K562 (cell line): ENCODE measurements around the gene TBC1D10A. TPM values are rescaled to one million over a fixed set of nuclear protein-coding genes. Genes with fewer than 3 reads are reported as not detected.

Experiments used
- FOXJ2 ChIP-seq: fragments of 200-800 bp; sonication (Bioruptor generic); IDR thresholded peaks from 2 replicates; pipeline ENCODE4 v1.6.1; 2016; ENCODE audit warnings: missing genetic modification characterization, missing compliant biosample characterization
- HLTF ChIP-seq: fragments of 450-650 bp; IDR thresholded peaks from 2 replicates; pipeline ENCODE4 v1.6.1; 2016
- KLF10 ChIP-seq: fragments of 250-450 bp; sonication (Bioruptor Pico); IDR thresholded peaks from 2 replicates; pipeline ENCODE4 v1.6.1; 2021; ENCODE audit warnings: matching md5 sums
- NR2C1 ChIP-seq, 2 experiments: fragments of 450-650 bp; IDR thresholded peaks; 2 replicates each; pipeline ENCODE4 v1.6.1; 2017; ENCODE audit warnings: mild to moderate bottlenecking in 2 of 2, antibody characterized with exemption in 1 of 2, inconsistent platforms in 1 of 2, missing compliant biosample characterization in 1 of 2, missing genetic modification characterization in 1 of 2
- PTRF ChIP-seq: fragments of 450-650 bp; IDR thresholded peaks from 2 replicates; pipeline ENCODE4 v1.6.1; 2016; ENCODE audit warnings: mild to moderate bottlenecking, missing genetic modification characterization, missing compliant biosample characterization
- RCOR1 ChIP-seq, 2 experiments: IDR thresholded peaks; 2 replicates each; pipeline ENCODE4 v1.6.1; 2012; ENCODE audit warnings: low read depth in 2 of 2, low read length in 2 of 2, borderline replicate concordance in 1 of 2, improper control_type of control experiment in 1 of 2
- REST ChIP-seq, 2 experiments: fragments of 450-650 bp; formaldehyde crosslinking in 1 of 2; IDR thresholded peaks; 2 replicates each; pipeline versions ENCODE4 v1.4.0 to v1.6.1; 2014 to 2020; ENCODE audit warnings: mild to moderate bottlenecking in 2 of 2, borderline replicate concordance in 1 of 2, low read depth in 1 of 2
- SIN3B ChIP-seq: fragments of 450-650 bp; IDR thresholded peaks from 2 replicates; pipeline ENCODE4 v1.6.1; 2017; ENCODE audit warnings: low read depth, mild to moderate bottlenecking, moderate library complexity
- SIX5 ChIP-seq, 2 experiments: IDR thresholded peaks; 2 replicates each; pipeline ENCODE4 v1.6.1; 2011; ENCODE audit warnings: low read length in 2 of 2, borderline replicate concordance in 1 of 2, low read depth in 1 of 2, mild to moderate bottlenecking in 1 of 2, moderate library complexity in 1 of 2; ENCODE audit not compliant: insufficient read depth in 1 of 2
- SRSF7 ChIP-seq: fragments of 200-400 bp; formaldehyde crosslinking; optimal IDR thresholded peaks from 2 replicates; pipeline ENCODE3; 2017; ENCODE audit warnings: mild to moderate bottlenecking, low read depth, low read length
- TFAP4 ChIP-seq: sonication (generic); formaldehyde crosslinking; IDR thresholded peaks from 2 replicates; pipeline ENCODE4 v1.8.0; 2022; ENCODE audit warnings: missing genetic modification reagents, mild to moderate bottlenecking, moderate library complexity, borderline replicate concordance
- ZBTB34 ChIP-seq: fragments of 250-450 bp; sonication (Bioruptor Pico); IDR thresholded peaks from 2 replicates; pipeline ENCODE4 v1.8.0; 2021; ENCODE audit warnings: mild to moderate bottlenecking, moderate library complexity
- polyA plus RNA-seq, 8 experiments: library from polyadenylated mRNA; depleted of rRNA in 4 of 8; stranded (reverse) in 5 of 8; unstranded in 3 of 8; fragments of >200 nt; fragmentation: Nextera tagmentation in 2 of 8; fragmentation: Illumina TruSeq in 1 of 8; extraction: Ambion mirVana in 2 of 8; extraction: Trizol in 1 of 8; gene quantifications; 2 replicates each; pipeline versions ENCODE4 v1.2.1 to v1.2.3, GENCODE V29; 2011 to 2014; ENCODE audit warnings: inconsistent platforms in 1 of 8, missing spikeins in 1 of 8
- total RNA-seq, 7 experiments: library from RNA; depleted of rRNA in 6 of 7; stranded (reverse); fragments of >200 nt in 6 of 7; fragmentation: Illumina TruSeq in 2 of 7; extraction: Trizol in 2 of 7; gene quantifications; 2 replicates each; pipeline versions ENCODE4 v1.2.1 to v1.2.3, GENCODE V29; 2011 to 2021; ENCODE audit warnings: low replicate concordance in 1 of 7
- TF ChIP-seq, protein P1 (sequence below): conservative IDR thresholded peaks from 2 replicates; pipeline ENCODE4 v1.6.1; 2011; ENCODE audit warnings: low read depth, mild to moderate bottlenecking, low read length; ENCODE audit not compliant: control insufficient read depth

The TBC1D10A gene
- total and polyA plus RNA-seq, 9 of the 15 experiments (the other 6 are each of a cell fraction or from before 2014, with no cell fraction given), result 0.13 to 10.4 (median 4.6) TPM

DNA sequence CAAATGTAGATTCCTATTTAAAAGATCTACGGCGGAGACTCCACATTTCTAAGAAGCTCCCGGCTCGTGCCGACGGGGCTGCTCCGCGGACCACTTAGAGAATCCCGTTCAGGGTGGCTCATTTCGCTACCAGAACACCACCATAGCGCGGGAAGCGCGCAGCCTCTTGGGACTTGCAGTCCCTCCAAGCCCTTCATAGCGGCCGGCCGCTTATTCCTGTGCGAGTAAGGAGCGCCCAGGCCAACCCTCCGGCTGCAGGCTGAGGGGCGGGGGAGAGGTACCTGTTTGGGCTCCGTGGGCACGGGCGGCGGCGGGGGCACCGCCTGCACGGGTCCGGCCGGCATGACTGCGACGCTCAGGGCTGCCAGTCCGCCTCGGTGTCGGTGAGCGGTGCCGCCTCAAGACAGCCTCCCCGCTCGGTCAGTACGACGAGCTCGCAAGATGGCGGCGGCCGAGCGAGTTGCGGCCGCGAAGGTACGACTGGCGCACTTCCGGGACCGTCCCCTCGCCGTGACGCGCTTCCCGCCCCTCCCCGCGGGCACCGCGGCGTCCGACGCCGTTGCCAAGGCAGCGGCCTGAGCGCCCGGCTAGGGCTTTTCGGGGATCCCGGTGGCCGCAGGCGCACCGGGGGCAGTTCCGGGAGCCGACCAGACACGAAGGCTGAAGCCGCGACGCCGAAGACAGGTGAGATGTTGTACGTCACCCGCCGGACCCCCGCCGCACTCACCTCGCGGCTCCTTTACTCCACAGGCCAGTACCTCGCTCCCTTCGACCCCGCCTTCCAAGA is 29.9 kb upstream of the TBC1D10A start, which contains the start of the genes CCDC157 and SF3A1 (continued):
- TF ChIP-seq, protein P1, sequence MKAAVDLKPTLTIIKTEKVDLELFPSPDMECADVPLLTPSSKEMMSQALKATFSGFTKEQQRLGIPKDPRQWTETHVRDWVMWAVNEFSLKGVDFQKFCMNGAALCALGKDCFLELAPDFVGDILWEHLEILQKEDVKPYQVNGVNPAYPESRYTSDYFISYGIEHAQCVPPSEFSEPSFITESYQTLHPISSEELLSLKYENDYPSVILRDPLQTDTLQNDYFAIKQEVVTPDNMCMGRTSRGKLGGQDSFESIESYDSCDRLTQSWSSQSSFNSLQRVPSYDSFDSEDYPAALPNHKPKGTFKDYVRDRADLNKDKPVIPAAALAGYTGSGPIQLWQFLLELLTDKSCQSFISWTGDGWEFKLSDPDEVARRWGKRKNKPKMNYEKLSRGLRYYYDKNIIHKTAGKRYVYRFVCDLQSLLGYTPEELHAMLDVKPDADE, result peak; percentile 46
- TF ChIP-seq NR2C1 (IDR thresholded peaks at IDR 0.05) (no peak), NR2C1 (tag; IDR thresholded peaks at IDR 0.05) (no peak), FOXJ2 (tag) (peak; percentile 92), SRSF7 (no peak), ZBTB34 (CRISPR knock-in tag) (no peak), TFAP4 (CRISPR knock-in tag) (peak; percentile 54; the same call in 1 of the 2 replicates), SIX5 (IDR thresholded peaks at IDR 0.05; ENCODE audit: borderline replicate concordance in 1 of 2, insufficient read depth in 1 of 2, low read depth in 1 of 2, low read length in 2 of 2) (peak; percentile 53; a peak in 3 of 4 replicates), RCOR1 (IDR thresholded peaks at IDR 0.05; ENCODE audit: borderline replicate concordance in 1 of 2, low read depth in 2 of 2, low read length in 2 of 2) (no peak), HLTF (no peak), REST (IDR thresholded peaks at IDR 0.05; ENCODE audit: borderline replicate concordance) (no peak), REST (CRISPR knock-in tag; IDR thresholded peaks at IDR 0.05; ENCODE audit: low read depth) (peak; percentile 45; the same call in 1 of the 2 replicates), SIN3B (peak; percentile 75), KLF10 (no peak), PTRF (tag) (no peak)
